ENCODE results near the gene SLCO1B3.
"Not testable (repeated sequence)": the region's sequence is repeated elsewhere in the genome, so short reads cannot be mapped to it uniquely, and the experiment has no call there.

Gene SLCO1B3

GRCh38 chr12:20810487-20810886 is at the start of gene SLCO1B3:
Gene SLCO1B3, plus strand, starts transcription at chr12:20810705. Its CDS starts 5,034 bp downstream, at chr12:20815739.
- no peak for DNase-seq (ENCODE audit: low spot score)

DNA sequence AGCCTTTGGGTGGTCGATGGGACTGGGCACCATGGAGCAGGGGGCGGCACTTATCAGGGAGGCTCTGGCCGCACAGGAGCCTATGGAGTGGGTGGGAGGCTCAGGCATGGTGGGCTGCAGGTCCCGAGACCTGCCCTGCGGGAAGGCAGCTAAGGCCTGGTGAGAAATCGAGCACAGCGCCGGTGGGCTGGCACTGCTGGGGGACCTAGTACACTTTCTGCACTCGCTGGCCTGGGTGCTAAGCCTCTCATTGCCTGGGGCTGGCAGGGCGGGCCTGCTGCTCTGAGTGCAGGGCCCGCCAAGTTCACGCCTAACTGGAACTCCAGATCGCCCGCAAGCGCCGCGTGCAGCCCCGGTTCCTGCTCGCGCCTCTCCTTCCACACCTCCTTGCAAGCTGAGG is 33.1 kb upstream of the SLCO1B3 start:
- no peak for DNase-seq (ENCODE audit: low spot score)

DNA sequence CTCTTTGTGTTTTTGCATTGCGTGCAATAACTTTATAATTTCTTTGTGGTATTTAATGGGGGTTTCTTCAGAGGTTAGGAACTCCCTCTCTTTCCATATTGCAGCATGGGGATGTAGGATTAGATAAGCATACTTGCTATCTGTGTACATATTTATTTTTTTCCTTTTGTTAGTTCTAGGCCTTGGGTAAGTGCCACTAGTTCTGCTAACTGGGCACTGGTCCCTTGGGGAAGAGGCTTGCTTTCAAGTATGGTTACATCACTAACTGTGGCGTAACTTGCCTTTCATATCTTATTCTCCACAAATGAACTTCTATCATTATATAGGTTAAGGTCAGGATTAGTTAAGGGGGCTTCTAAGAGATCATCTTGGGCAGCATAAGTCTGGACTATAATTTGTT is 31.5 kb upstream of the SLCO1B3 start:
- DNase-seq (ENCODE audit: low spot score) = no peak

GRCh38 chr12:20779971-20780370 is 30.5 kb upstream of the SLCO1B3 start:
- not testable (repeated sequence) for DNase-seq (ENCODE audit: low spot score)

- DNase-seq (ENCODE audit: low spot score) = not testable (repeated sequence)
These were observed 26.6 kb upstream of the SLCO1B3 start for GRCh38 chr12:20783796-20784357.

GRCh38 chr12:20792971-20793370 is 17.5 kb upstream of the SLCO1B3 start:
- DNase-seq (ENCODE audit: low spot score) = no peak

GRCh38 chr12:20798554-20798953 is 12.0 kb upstream of the SLCO1B3 start:
- DNase-seq (ENCODE audit: low spot score) = peak; percentile 12

- no peak for DNase-seq (ENCODE audit: low spot score)
These were observed 10.3 kb upstream of the SLCO1B3 start for GRCh38 chr12:20800160-20800559.

DNA sequence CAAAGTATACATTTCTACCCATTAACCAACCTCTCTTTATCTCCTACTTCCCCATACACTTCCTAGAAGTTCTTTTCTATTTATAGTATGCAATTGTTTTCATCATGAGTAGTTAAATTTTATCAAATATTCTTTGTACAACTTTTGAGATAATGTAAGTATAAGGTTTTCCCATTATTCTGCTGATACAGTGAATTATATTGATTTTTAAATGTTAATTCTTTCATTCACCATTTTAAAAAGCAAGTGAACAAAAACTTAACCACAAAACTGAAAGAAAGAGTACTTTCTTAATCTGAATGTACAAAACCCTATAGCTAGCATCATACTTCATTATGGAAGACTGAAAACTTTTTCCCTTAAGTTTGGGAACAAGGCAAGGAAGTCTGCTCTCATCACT is 9.5 kb upstream of the SLCO1B3 start:
- no peak for DNase-seq (ENCODE audit: low spot score)

GRCh38 chr12:20805921-20806320 is 4.6 kb upstream of the SLCO1B3 start:
- no peak for DNase-seq (ENCODE audit: low spot score)

DNA sequence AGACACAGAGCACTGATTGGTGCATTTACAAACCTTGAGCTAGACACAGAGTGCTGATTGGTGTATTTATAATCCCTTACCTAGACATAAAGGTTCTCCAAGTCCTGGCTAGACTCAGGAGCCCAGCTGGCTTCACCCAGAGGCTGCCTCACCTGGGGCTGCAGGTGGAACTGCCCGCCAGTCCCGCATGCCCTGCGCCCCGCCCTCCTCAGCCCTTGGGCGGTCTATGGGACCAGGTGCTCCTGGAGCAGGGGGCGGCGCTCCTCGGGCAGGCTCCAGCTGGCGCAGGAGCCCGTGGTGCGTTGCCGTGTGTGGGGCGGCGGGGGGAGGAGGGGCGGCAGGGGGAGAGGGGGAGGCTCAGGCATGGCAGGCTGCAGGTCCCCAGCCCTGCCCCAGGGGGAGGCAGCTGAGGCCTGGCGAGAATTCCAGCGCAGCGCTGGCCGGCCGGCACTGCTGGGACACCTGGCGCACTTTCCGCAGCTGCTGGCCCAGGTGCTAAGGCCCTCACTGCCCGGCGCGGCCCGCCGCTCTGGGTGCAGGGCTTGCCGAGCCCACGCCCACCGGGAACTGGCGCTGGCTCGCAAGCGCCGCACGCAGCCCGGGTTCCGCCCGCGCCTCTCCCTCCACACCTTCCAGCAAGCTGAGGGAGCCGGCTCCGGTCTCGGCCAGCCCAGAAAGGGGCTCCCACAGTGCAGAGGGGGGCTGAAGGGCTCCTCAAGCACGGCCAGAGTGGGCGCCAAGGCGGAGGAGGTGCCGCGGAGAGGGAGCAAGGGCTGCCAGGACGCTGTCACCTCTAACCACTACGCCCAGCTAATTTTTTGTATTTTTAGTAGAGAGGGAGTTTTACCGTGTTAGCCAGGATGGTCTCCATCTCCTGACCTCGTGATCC is 3.1 kb upstream of the SLCO1B3 start:
- no peak for DNase-seq (ENCODE audit: low spot score)

DNA sequence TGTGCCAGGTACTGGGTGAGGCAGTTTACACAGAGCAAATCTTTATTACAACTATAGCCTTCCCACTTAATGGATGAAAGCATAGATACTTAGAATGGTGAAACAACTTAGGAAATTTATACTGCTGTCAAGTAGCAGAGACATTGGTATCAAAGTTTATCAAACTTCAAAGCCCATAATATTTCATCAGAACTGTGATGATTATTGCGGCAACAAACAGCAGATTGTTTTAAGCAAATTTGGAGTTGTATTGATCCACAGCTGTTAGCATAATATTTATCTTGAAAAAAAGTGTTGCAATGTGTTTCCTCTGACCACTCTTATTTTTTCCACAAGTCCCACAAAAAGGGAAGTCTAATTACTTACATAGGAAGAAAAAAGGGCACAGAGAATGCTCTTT is 2.0 kb upstream of the SLCO1B3 start:
- DNase-seq (ENCODE audit: low spot score) = no peak

DNA sequence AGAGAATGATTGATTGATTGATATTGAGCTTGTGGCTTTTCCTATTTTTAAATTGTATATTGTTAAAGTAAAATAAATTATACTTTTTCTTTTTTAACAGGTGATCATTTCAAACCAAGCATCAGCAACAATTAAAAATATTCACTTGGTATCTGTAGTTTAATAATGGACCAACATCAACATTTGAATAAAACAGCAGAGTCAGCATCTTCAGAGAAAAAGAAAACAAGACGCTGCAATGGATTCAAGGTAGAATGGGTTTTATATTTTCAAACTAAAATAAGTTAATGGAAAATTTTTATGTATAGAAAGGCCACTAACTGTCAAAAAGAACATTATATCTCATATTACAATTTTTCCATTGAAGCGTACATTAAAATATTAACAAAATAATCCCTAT is 5.1 kb downstream of the SLCO1B3 start:
- DNase-seq (ENCODE audit: low spot score) = no peak

- DNase-seq (ENCODE audit: low spot score) = no peak
These were observed 11.9 kb downstream of the SLCO1B3 start for GRCh38 chr12:20822415-20822814.

GRCh38 chr12:20822925-20823324 is 12.4 kb downstream of the SLCO1B3 start:
- DNase-seq (ENCODE audit: low spot score) = no peak

GRCh38 chr12:20829919-20830318 is 19.4 kb downstream of the SLCO1B3 start:
- no peak for DNase-seq (ENCODE audit: low spot score)

DNA sequence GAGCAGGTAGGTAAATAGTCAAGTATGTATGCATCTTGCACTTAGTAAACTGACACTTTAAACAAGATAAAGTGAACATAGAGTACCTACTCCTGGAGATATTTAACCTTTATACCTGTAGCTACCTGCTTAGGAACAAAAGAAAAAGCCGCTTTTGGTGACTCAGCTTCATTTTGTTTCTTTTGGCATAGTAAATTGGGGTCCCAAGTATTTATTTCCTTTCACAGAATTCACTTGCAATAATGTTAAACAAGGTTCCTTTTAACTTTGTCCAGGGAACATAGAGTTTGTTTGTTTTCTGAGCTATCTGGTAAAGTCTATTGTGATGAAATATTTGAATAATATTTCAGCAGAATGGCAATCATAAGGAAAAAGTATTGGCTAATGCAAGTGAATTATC is 20.0 kb downstream of the SLCO1B3 start:
- DNase-seq (ENCODE audit: low spot score) = no peak

DNA sequence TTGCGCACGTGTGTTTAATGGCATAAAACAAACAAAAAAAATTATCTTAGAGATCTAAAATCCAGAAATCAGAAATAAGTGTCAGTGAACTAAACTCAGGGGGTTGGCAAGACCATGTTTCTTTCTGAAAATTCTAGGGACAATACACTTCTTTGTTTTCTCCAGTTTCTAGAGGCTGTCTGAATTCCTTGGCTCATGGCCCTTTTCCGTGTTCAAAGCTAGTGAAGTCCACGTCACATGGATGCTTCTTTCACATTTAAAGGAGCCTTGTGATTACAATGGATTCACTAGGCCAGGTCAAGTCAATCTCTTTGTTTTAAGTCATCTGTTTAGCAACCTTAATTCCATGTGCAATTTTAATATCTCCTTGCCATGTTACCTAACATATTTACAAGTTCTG is 22.4 kb downstream of the SLCO1B3 start:
- no peak for DNase-seq (ENCODE audit: low spot score)

DNA sequence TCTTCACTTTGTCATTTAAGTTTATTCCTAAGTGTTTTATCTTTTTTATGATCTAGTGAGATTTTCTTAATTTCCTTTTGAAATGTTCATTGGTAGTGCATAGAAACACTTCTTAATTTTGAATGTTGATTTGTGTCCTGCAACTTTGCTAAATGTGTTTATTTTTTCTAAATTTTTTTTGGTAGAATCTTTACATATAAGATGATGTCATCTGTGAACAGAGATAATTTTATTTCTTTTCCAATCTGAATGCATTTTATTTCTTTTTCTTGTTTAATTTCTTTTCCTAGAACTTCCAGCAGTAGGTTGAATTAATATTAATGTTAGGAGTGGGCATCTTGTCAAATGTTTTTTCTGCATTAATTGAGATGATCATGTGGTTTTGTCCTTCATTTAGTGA is 42.1 kb downstream of the SLCO1B3 start:
- DNase-seq (ENCODE audit: low spot score) = no peak

DNA sequence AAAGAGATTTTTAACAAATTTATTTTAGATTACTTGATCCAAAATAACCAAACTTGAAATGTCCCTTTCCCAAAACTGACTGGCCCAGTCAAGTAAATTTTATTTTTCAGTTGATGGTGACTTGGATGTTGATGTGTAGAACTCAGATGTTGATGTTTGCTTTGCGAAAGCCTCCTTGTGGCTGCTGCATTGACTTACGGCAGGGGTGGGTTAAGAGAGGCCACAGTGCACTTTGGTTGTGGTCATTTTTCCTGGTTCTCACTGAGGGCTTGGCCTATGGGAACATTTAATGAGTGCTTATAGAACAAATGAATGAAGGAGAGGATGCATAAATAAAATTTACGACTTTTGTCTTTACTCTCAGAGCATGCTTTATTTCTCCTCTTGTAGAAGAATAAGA is 52.6 kb downstream of the SLCO1B3 start:
- no peak for DNase-seq (ENCODE audit: low spot score)

GRCh38 chr12:20865873-20866272 is 55.4 kb downstream of the SLCO1B3 start:
- DNase-seq (ENCODE audit: low spot score) = no peak

GRCh38 chr12:20868277-20868676 is 57.8 kb downstream of the SLCO1B3 start:
- no peak for DNase-seq (ENCODE audit: low spot score)

- DNase-seq (ENCODE audit: low spot score) = no peak
These were observed 72.8 kb downstream of the SLCO1B3 start for GRCh38 chr12:20883288-20883687.

DNA sequence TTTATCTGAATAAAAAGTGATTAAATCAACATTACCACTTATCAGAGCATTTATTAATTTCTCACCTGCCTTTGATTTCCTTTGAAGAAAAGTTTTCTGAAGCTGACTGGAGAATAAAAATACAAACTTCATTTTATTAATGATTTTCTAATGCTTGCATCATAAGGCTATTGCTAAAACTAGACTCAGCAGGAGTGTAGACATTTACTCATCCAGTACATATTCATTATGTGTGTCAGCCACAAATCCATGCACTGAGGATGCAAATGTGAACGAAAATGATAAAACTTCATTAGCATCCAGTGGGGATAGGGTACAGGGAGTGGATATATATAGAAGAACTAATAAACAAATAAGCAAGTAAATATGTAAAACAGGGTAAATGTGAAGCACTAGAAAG is 74.6 kb downstream of the SLCO1B3 start:
- DNase-seq (ENCODE audit: low spot score) = no peak
